A673 (cell line): ENCODE results near the gene TBC1D22A.

Experiments
- EZH2 ChIP-seq: fragments of 200-600 bp; sonication (generic); IDR thresholded peaks from 2 replicates; pipeline ENCODE4 v1.6.1; 2017; ENCODE audit warnings: borderline replicate concordance, low read depth, mild to moderate bottlenecking, mixed read lengths, antibody characterized with exemption, low read length; ENCODE audit not compliant: poor library complexity, severe bottlenecking
- TF ChIP-seq, protein P1 (sequence below): fragments of 300-800, 200-600 bp; sonication (generic); conservative IDR thresholded peaks from 2 replicates; pipeline ENCODE4 v1.5.1; 2017; ENCODE audit warnings: low read depth, mild to moderate bottlenecking, antibody characterized with exemption, low read length, moderate library complexity, mixed read lengths

GRCh38 chr22:46727813-46728364 is 34.6 kb upstream of the TBC1D22A start:
- TF ChIP-seq, protein P1, sequence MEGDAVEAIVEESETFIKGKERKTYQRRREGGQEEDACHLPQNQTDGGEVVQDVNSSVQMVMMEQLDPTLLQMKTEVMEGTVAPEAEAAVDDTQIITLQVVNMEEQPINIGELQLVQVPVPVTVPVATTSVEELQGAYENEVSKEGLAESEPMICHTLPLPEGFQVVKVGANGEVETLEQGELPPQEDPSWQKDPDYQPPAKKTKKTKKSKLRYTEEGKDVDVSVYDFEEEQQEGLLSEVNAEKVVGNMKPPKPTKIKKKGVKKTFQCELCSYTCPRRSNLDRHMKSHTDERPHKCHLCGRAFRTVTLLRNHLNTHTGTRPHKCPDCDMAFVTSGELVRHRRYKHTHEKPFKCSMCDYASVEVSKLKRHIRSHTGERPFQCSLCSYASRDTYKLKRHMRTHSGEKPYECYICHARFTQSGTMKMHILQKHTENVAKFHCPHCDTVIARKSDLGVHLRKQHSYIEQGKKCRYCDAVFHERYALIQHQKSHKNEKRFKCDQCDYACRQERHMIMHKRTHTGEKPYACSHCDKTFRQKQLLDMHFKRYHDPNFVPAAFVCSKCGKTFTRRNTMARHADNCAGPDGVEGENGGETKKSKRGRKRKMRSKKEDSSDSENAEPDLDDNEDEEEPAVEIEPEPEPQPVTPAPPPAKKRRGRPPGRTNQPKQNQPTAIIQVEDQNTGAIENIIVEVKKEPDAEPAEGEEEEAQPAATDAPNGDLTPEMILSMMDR: no peak
- no peak for TF ChIP-seq EZH2
